Subcutaneous adipose tissue (tissue), 4 donors: Measurements from ENCODE around the gene TFF1. TPM values are rescaled to one million over a fixed set of nuclear protein-coding genes. Genes with fewer than 3 reads are reported as not detected.

Experiments used
- CTCF ChIP-seq: fragments of 450-650 bp; IDR thresholded peaks from one replicate; pipeline ENCODE4 v1.5.1; 2016; ENCODE audit warnings: low read depth, mild to moderate bottlenecking, control low read depth, antibody characterized with exemption, moderate library complexity
- total RNA-seq, 4 donors: library from RNA; depleted of rRNA; stranded (reverse); fragments of >200 nt; gene quantifications; one replicate each; pipeline ENCODE4 v1.1.0, GENCODE V29; 2016

Gene TFF1
- total RNA-seq, 4 donors from 2014 or later, result not detected

DNA sequence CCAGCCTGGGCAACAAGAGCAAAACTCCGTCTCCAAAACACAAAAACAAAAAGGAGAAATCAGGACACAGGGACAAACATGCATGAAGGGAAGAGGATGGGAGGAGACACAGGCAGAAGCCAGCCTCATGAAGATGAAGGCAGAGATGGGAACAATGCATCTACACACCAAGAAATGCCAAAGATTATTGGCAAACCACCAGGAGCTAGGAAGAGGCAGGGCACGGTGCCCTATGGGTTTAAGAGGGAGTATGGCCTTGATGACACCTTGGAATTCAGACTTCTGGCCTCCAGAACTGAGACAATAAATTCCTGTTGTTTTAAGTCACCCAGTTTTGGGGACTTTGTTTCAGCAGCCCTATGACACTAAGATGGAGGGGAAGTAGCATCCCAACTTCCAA is 24.4 kb upstream of the TFF1 start:
- TF ChIP-seq CTCF, result no peak

DNA sequence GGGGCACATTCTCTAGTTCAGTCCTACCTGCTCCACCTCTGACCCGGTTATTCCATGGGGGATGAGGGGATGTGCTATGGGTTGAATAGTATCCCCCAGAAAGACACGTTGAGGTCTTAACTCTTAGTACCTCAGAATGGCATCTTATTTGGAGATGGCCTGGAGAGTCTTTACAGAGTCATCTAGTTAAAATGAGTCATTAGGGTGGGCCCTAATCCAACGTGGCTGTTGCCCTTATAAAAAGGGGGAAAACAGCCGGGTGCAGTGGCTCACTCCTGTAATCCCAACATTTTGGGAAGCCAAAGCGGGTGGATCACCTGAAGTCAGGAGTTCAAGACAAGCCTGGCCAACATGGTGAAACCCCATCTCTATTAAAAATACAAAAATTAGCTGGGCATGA is 23.9 kb upstream of the TFF1 start:
- no peak for TF ChIP-seq CTCF

- no peak for TF ChIP-seq CTCF
Observed at GRCh38 chr21:42389449-42389835, 23.1 kb upstream of the TFF1 start.

GRCh38 chr21:42388740-42389448 is 22.6 kb upstream of the TFF1 start:
- no peak for TF ChIP-seq CTCF

DNA sequence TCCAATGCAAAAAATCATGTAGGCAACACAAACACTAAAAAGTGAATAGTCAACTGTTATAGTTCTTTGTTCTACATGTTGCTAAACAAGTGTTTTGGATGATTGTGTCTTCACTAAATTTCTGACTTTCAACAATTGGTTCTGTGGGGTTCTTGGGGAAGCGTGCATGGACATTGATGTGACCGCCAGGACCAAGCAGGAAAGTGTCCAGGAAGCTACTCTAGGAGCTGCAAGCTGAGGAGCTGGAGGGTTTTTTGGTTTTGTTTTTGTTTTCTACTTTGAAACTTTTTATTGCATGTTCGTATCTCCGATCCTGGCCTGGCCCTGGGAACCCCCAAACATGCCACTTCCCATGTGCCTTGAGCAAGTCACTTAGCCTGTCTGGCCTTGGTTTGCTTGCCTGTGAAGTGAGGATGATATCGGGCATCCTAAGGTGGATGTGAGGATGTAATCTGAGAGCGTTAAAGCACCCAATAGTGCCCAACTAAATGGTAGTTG is 21.6 kb upstream of the TFF1 start:
- no peak for TF ChIP-seq CTCF

DNA sequence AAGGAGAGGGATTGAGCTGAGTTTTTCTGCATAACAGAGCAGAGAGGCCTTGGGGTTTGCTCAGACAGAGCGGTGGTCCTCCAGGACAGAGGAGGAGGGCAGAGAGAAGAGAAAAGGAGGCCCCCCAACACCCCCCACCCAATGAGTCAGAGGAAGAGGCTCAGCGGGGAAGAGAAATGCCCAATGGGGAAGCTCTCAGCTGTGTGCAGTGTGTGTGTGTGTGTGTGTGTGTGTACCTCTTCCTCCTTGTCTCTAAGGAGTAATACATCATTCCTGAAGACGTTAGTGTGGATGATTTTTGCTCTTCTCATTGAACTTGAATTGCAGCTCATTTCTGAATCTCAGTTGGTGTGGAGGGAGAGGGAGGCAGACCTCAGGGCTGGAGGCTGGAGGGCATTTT is 20.8 kb upstream of the TFF1 start:
- no peak for TF ChIP-seq CTCF

- no peak for TF ChIP-seq CTCF
Observed at GRCh38 chr21:42386034-42386591, 19.8 kb upstream of the TFF1 start.
